Endodermal cell (in vitro differentiated cells): ENCODE results near the gene SMC6. TPM values are rescaled to one million over a fixed set of nuclear protein-coding genes. Genes with fewer than 3 reads are reported as not detected.

Experiments used
- DNase-seq: peaks from one replicate; pipeline ENCODE4 v3.0.0-alpha.2; 2017
- H3K27ac ChIP-seq: 2 replicates; pipeline ENCODE4 v1.5.1; 2013; ENCODE audit warnings: mild to moderate bottlenecking, low read depth, low read length, moderate library complexity
- H3K27me3 ChIP-seq: 2 replicates; pipeline ENCODE4 v1.6.1; 2013; ENCODE audit warnings: mild to moderate bottlenecking, low read length, moderate library complexity; ENCODE audit not compliant: insufficient read depth, control insufficient read depth, poor library complexity, severe bottlenecking
- H3K36me3 ChIP-seq: 2 replicates; pipeline ENCODE4 v1.7.0; 2013; ENCODE audit warnings: mild to moderate bottlenecking, low read length, moderate library complexity; ENCODE audit not compliant: control insufficient read depth, insufficient read depth
- H3K4me1 ChIP-seq: one replicate; pipeline ENCODE4 v1.7.0; 2013; ENCODE audit warnings: low read length; ENCODE audit not compliant: control insufficient read depth, insufficient read depth
- H3K4me3 ChIP-seq: 2 replicates; pipeline ENCODE4 v1.5.1; 2013; ENCODE audit warnings: mild to moderate bottlenecking, low read length, moderate library complexity
- H3K9ac ChIP-seq: 2 replicates; pipeline ENCODE4 v1.6.1; 2013; ENCODE audit warnings: mild to moderate bottlenecking, low read length, moderate library complexity; ENCODE audit not compliant: poor library complexity, severe bottlenecking; ENCODE audit errors: extremely low read depth
- H3K9me3 ChIP-seq: 2 replicates; pipeline ENCODE4 v1.6.1; 2013; ENCODE audit warnings: mild to moderate bottlenecking, low read length, moderate library complexity; ENCODE audit not compliant: control insufficient read depth
- H3K27ac Mint-ChIP-seq: 2 replicates; pipeline ENCODE4 v1.8.0; 2020; ENCODE audit warnings: mixed read lengths
- H3K27me3 Mint-ChIP-seq: 2 replicates; pipeline ENCODE4 v1.8.0; 2021; ENCODE audit warnings: mild to moderate bottlenecking, mixed read lengths; ENCODE audit not compliant: insufficient read depth
- H3K36me3 Mint-ChIP-seq: 2 replicates; pipeline ENCODE4 v1.8.0; 2020; ENCODE audit warnings: low read depth, mixed read lengths
- H3K4me1 Mint-ChIP-seq: 2 replicates; pipeline ENCODE4 v1.8.0; 2020; ENCODE audit warnings: mixed read lengths
- H3K4me3 Mint-ChIP-seq: 2 replicates; pipeline ENCODE4 v1.8.0; 2020; ENCODE audit warnings: mild to moderate bottlenecking, moderate library complexity, mixed read lengths
- H3K9me3 Mint-ChIP-seq: 2 replicates; pipeline ENCODE4 v1.8.0; 2020; ENCODE audit warnings: mild to moderate bottlenecking, mixed read lengths
- CTCF ChIP-seq: fragments of 200-600 bp; sonication (generic); conservative IDR thresholded peaks from 2 replicates; pipeline ENCODE4 v1.5.0; 2021; ENCODE audit warnings: antibody characterized with exemption, mild to moderate bottlenecking
- WGBS, 2 experiments: methylation state at CpG; one replicate each; pipeline versions ENCODE4 v1.1.5 to v1.1.7; 2013; ENCODE audit warnings: missing lambda C conversion rate in 2 of 2, mixed read lengths in 1 of 2; ENCODE audit not compliant: insufficient coverage in 1 of 2, insufficient read length in 1 of 2; 5-methylcytosine and 5-hydroxymethylcytosine counted together
- total RNA-seq, 2 donors: library from RNA; stranded (reverse); fragmentation: NEBNext Ultra II Directional in 1 of 2; extraction: Animal tissue kit (Norgen Biotek cat#: 25700) in 1 of 2; gene quantifications; 2 replicates in 1 of 2; 3 replicates in 1 of 2; pipeline ENCODE4 v1.2.1, GENCODE V29; 2021

Gene SMC6
- total RNA-seq, 2 donors from 2014 or later, result 38.3 to 48.3 TPM

- 90 to 100% methylated on average over 1 of the region's 1 CpG for WGBS, 2 experiments
Observed at GRCh38 chr2:17648581-17648980, 105.0 kb downstream of the SMC6 start.

GRCh38 chr2:17646838-17647701, 106.5 kb downstream of the SMC6 start:
- Histone ChIP-seq H3K4me3 (no peak overlapping the region), H3K4me1 (no peaks in the 10 kb centered on the region), H3K36me3 (no peaks in the 10 kb centered on the region), H3K9me3 (no peaks in the 10 kb centered on the region), H3K9ac (no peak overlapping the region), H3K27ac (no peak overlapping the region), H3K27me3 (no peaks in the 10 kb centered on the region)
- Mint-ChIP-seq H3K36me3 (no peaks in the 10 kb centered on the region), H3K9me3 (no peaks in the 10 kb centered on the region), H3K4me1 (no peaks in the 10 kb centered on the region), H3K27ac (no peak overlapping the region), H3K27me3 (no peaks in the 10 kb centered on the region), H3K4me3 (no peak overlapping the region)
- no peak for DNase-seq
- TF ChIP-seq CTCF, result no peak
- 91 to 100% methylated on average over 4 to 5 of the region's 5 CpGs for WGBS, 2 experiments

More at GRCh38 chr2:17648581-17648980, 105.0 kb downstream of the SMC6 start:
- H3K27me3 ChIP-seq, result no peaks in the 10 kb centered on the region
- Mint-ChIP-seq H3K4me3 (no peak overlapping the region), H3K36me3 (no peaks in the 10 kb centered on the region), H3K27ac (no peak overlapping the region), H3K27me3 (no peaks in the 10 kb centered on the region), H3K4me1 (no peaks in the 10 kb centered on the region), H3K9me3 (no peaks in the 10 kb centered on the region)
- no peaks in the 10 kb centered on the region for H3K9me3 ChIP-seq
- H3K4me3 ChIP-seq, result no peak overlapping the region
- no peak overlapping the region for H3K27ac ChIP-seq
- no peak for DNase-seq
- no peak for TF ChIP-seq CTCF
- H3K36me3 ChIP-seq, result no peaks in the 10 kb centered on the region
- no peak overlapping the region for H3K9ac ChIP-seq
- no peaks in the 10 kb centered on the region for H3K4me1 ChIP-seq

GRCh38 chr2:17646081-17646554, 107.5 kb downstream of the SMC6 start:
- no peak overlapping the region for H3K27ac ChIP-seq
- H3K4me1 ChIP-seq, result no peaks in the 10 kb centered on the region
- H3K36me3 ChIP-seq, result no peaks in the 10 kb centered on the region
- H3K9me3 Mint-ChIP-seq, result no peaks in the 10 kb centered on the region
- no peak overlapping the region for H3K4me3 Mint-ChIP-seq
- 0 to 14% methylated on average over 3 of the region's 3 CpGs for WGBS, 2 experiments
- no peaks in the 10 kb centered on the region for H3K9me3 ChIP-seq
- no peak overlapping the region for H3K9ac ChIP-seq
- no peaks in the 10 kb centered on the region for H3K27me3 Mint-ChIP-seq
- H3K27ac Mint-ChIP-seq, result no peak overlapping the region
- H3K36me3 Mint-ChIP-seq, result no peaks in the 10 kb centered on the region
- H3K4me3 ChIP-seq, result no peak overlapping the region
- H3K27me3 ChIP-seq, result no peaks in the 10 kb centered on the region
- peak; percentile 72 for DNase-seq
- no peaks in the 10 kb centered on the region for H3K4me1 Mint-ChIP-seq
- peak; percentile 90 for TF ChIP-seq CTCF
